Panc1 (cell line): Measurements from ENCODE around the gene TLR3.

Source experiments
- CTCF ChIP-seq: fragments of 450-650 bp; IDR thresholded peaks from 2 replicates; pipeline ENCODE4 v1.5.1; 2017; ENCODE audit warnings: mild to moderate bottlenecking
- POLR2AphosphoS5 ChIP-seq: IDR thresholded peaks from 2 replicates; pipeline ENCODE4 v1.6.1; 2012; ENCODE audit warnings: mild to moderate bottlenecking, low read depth, low read length, moderate library complexity
- SIN3A ChIP-seq: IDR thresholded peaks from 2 replicates; pipeline ENCODE4 v1.6.1; 2012; ENCODE audit warnings: low read depth, mild to moderate bottlenecking, low read length, moderate library complexity, borderline replicate concordance; ENCODE audit not compliant: insufficient read depth
- TCF7L2 ChIP-seq: IDR thresholded peaks from 2 replicates; pipeline ENCODE4 v1.6.1; 2011; ENCODE audit warnings: mild to moderate bottlenecking, low read depth, low read length, inconsistent platforms

- no peak for TF ChIP-seq CTCF
- no peak for TF ChIP-seq POLR2AphosphoS5
- no peak for TF ChIP-seq SIN3A
- no peak for TF ChIP-seq TCF7L2
Measured at GRCh38 chr4:186081202-186081807, 12.3 kb downstream of the TLR3 start.
